Astrocyte (in vitro differentiated cells and primary cell): ENCODE results near the gene NPW. TPM values are rescaled to one million over a fixed set of nuclear protein-coding genes. Genes with fewer than 3 reads are reported as not detected.

ENCODE experiments used
- DNase-seq: peaks from one replicate; pipeline ENCODE4 v3.0.0-alpha.2; 2010; ENCODE audit warnings: low read depth
- FAIRE-seq: peaks from 2 replicates; lab custom pipeline; 2011; peaks lifted over from hg19 to GRCh38; lab: Jason Lieb, UNC
- H2AFZ ChIP-seq: 2 replicates; pipeline ENCODE4 v1.6.0; 2012; ENCODE audit warnings: low read depth, low read length, inconsistent platforms
- H3K27ac ChIP-seq: 2 replicates; pipeline ENCODE4 v1.5.1; 2011; ENCODE audit warnings: low read depth, low read length, inconsistent platforms
- H3K27me3 ChIP-seq: 2 replicates; pipeline ENCODE4 v1.6.0; 2011; ENCODE audit warnings: low read length, inconsistent platforms; ENCODE audit not compliant: insufficient read depth
- H3K36me3 ChIP-seq: 2 replicates; pipeline ENCODE4 v1.5.1; 2011; ENCODE audit warnings: low read length, inconsistent platforms; ENCODE audit not compliant: insufficient read depth
- H3K4me1 ChIP-seq: 2 replicates; pipeline ENCODE4 v1.5.1; 2011; ENCODE audit warnings: low read length, inconsistent platforms; ENCODE audit not compliant: insufficient read depth
- H3K4me2 ChIP-seq: 2 replicates; pipeline ENCODE4 v1.6.0; 2012; ENCODE audit warnings: low read length, inconsistent platforms
- H3K4me3 ChIP-seq: 2 replicates; pipeline ENCODE4 v1.5.1; 2011; ENCODE audit warnings: low read depth, mild to moderate bottlenecking, low read length, inconsistent platforms; ENCODE audit not compliant: insufficient read depth
- H3K79me2 ChIP-seq: 2 replicates; pipeline ENCODE4 v1.6.0; 2012; ENCODE audit warnings: mild to moderate bottlenecking, low read length, inconsistent platforms; ENCODE audit not compliant: insufficient read depth
- H3K9ac ChIP-seq: 2 replicates; pipeline ENCODE4 v1.6.0; 2012; ENCODE audit warnings: mild to moderate bottlenecking, low read length, inconsistent platforms
- H3K9me3 ChIP-seq: 2 replicates; pipeline ENCODE4 v1.5.1; 2012; ENCODE audit warnings: low read depth, mild to moderate bottlenecking, low read length, inconsistent platforms; ENCODE audit not compliant: insufficient read depth
- H4K20me1 ChIP-seq: 2 replicates; pipeline ENCODE4 v1.6.0; 2012; ENCODE audit warnings: low read length, inconsistent platforms; ENCODE audit not compliant: insufficient read depth
- H3K27ac Mint-ChIP-seq: one replicate; pipeline ENCODE4 v1.8.0; 2021; ENCODE audit warnings: mild to moderate bottlenecking, mixed read lengths; ENCODE audit not compliant: unreplicated experiment
- H3K27me3 Mint-ChIP-seq: one replicate; pipeline ENCODE4 v1.8.0; 2021; ENCODE audit warnings: low read depth, mixed read lengths; ENCODE audit not compliant: unreplicated experiment
- H3K36me3 Mint-ChIP-seq: one replicate; pipeline ENCODE4 v1.8.0; 2021; ENCODE audit warnings: low read depth, mixed read lengths; ENCODE audit not compliant: unreplicated experiment
- H3K4me1 Mint-ChIP-seq: one replicate; pipeline ENCODE4 v1.8.0; 2021; ENCODE audit warnings: low read depth, mixed read lengths; ENCODE audit not compliant: unreplicated experiment
- H3K4me3 Mint-ChIP-seq: one replicate; pipeline ENCODE4 v1.8.0; 2021; ENCODE audit warnings: mild to moderate bottlenecking, moderate library complexity, mixed read lengths; ENCODE audit not compliant: unreplicated experiment
- H3K9me3 Mint-ChIP-seq: one replicate; pipeline ENCODE4 v1.8.0; 2021; ENCODE audit warnings: mild to moderate bottlenecking, mixed read lengths; ENCODE audit not compliant: unreplicated experiment
- EZH2 ChIP-seq: IDR thresholded peaks from 2 replicates; pipeline ENCODE4 v1.6.1; 2012; ENCODE audit warnings: mild to moderate bottlenecking, low read length, inconsistent platforms; ENCODE audit not compliant: insufficient read depth
- total RNA-seq: library from RNA; stranded (reverse); gene quantifications from 2 replicates; pipeline ENCODE4 v1.2.1, GENCODE V29; 2021
- TF ChIP-seq, protein P1 (sequence below): IDR thresholded peaks from 2 replicates; pipeline ENCODE4 v1.5.1; 2011; ENCODE audit warnings: low read depth, mild to moderate bottlenecking, inconsistent platforms, low read length, moderate library complexity; ENCODE audit not compliant: insufficient read depth

Gene NPW
- total RNA-seq, 1 donor from 2014 or later: 2.1 TPM

DNA sequence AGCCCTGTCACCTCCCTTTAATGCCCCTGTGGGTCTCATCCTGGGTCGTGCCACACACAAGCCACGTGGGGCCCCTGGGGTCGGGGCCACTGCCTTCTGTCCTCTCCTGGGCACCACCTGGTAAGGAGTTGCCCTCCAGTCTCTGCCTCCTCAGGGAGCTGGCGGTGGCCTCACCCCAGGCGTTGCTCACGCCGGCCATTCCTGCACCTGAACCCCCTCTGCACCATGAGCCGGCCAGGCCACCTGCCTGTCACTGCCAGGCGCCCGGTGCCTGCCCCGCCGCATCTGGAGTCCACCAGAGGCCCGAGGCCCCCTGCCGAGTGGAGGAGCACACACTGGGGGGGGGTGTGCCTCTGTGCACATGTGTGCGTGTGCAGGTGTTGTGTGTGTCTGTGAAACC lies 17.5 kb downstream of the NPW start:
- Mint-ChIP-seq H3K36me3 (no peaks in the 10 kb centered on the region), H3K4me3 (no peak overlapping the region), H3K9me3 (no peaks in the 10 kb centered on the region), H3K4me1 (peaks cover 15% of the 10 kb centered on the region), H3K27ac (no peak overlapping the region), H3K27me3 (no peaks in the 10 kb centered on the region)
- Histone ChIP-seq H3K27me3 (no peaks in the 10 kb centered on the region), H3K4me1 (peaks cover 83% of the 10 kb centered on the region), H3K9me3 (no peaks in the 10 kb centered on the region), H3K79me2 (peaks cover 45% of the 10 kb centered on the region), H3K9ac (no peak overlapping the region), H3K4me3 (no peak overlapping the region), H3K36me3 (no peaks in the 10 kb centered on the region), H3K27ac (no peak overlapping the region), H3K4me2 (no peak overlapping the region), H4K20me1 (peaks cover 3% of the 10 kb centered on the region), H2AFZ (no peak overlapping the region)
- FAIRE-seq (no peak), DNase-seq (no peak)
- no peak for TF ChIP-seq EZH2
- TF ChIP-seq, protein P1, sequence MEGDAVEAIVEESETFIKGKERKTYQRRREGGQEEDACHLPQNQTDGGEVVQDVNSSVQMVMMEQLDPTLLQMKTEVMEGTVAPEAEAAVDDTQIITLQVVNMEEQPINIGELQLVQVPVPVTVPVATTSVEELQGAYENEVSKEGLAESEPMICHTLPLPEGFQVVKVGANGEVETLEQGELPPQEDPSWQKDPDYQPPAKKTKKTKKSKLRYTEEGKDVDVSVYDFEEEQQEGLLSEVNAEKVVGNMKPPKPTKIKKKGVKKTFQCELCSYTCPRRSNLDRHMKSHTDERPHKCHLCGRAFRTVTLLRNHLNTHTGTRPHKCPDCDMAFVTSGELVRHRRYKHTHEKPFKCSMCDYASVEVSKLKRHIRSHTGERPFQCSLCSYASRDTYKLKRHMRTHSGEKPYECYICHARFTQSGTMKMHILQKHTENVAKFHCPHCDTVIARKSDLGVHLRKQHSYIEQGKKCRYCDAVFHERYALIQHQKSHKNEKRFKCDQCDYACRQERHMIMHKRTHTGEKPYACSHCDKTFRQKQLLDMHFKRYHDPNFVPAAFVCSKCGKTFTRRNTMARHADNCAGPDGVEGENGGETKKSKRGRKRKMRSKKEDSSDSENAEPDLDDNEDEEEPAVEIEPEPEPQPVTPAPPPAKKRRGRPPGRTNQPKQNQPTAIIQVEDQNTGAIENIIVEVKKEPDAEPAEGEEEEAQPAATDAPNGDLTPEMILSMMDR: no peak

DNA sequence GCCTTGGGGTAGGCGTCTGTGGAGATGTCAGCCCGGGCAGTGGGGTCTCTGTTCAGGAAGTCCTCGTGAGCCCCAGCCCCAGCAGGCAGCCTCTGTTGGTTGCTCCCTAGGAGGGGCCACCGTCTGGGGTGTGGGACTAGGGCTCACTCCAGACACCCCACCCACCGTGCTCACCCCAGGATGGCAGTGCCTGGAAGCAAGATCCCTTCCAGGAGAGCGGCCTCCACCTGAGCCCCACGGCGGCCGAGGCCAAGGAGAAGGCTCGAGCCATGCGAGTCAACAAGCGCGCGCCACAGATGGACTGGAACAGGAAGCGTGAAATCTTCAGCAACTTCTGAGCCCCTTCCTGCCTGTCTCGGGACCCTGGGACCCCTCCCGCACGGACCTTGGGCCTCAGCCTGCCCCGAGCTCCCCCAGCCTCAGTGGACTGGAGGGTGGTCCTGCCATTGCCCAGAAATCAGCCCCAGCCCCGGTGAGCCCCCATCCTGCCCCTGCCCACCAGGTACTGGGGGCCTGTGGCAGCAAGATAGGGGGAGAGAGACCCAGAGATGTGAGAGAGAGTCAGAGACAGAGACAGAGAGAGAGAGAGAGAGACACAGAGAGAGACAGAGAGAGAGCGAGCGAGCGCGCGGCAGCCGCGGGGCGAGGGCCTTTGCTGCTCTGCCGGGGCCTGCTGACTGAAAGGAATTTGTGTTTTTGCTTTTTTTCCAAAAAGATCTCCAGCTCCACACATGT lies 18.2 kb downstream of the NPW start:
- H3K27me3 ChIP-seq: no peaks in the 10 kb centered on the region
- H3K4me2 ChIP-seq: no peak overlapping the region
- H3K27ac Mint-ChIP-seq: no peak overlapping the region
- no peak for DNase-seq
- H3K4me1 ChIP-seq: peaks cover 76% of the 10 kb centered on the region
- H3K36me3 Mint-ChIP-seq: no peaks in the 10 kb centered on the region
- H2AFZ ChIP-seq: no peak overlapping the region
- TF ChIP-seq, protein P1: no peak
- TF ChIP-seq EZH2: no peak
- no peaks in the 10 kb centered on the region for H3K9me3 ChIP-seq
- no peak overlapping the region for H3K27ac ChIP-seq
- H3K4me3 ChIP-seq: no peak overlapping the region
- no peak overlapping the region for H3K9ac ChIP-seq
- no peaks in the 10 kb centered on the region for H3K9me3 Mint-ChIP-seq
- H3K4me3 Mint-ChIP-seq: no peak overlapping the region
- H3K4me1 Mint-ChIP-seq: peaks cover 10% of the 10 kb centered on the region
- H3K36me3 ChIP-seq: no peaks in the 10 kb centered on the region
- H3K79me2 ChIP-seq: peaks cover 45% of the 10 kb centered on the region
- no peak for FAIRE-seq
- peaks cover 3% of the 10 kb centered on the region for H4K20me1 ChIP-seq
- no peaks in the 10 kb centered on the region for H3K27me3 Mint-ChIP-seq
